Measurements from ENCODE around the gene ZNF804A.

Gene ZNF804A

GRCh38 chr2:184611361-184612085 lies 13.2 kb downstream of the ZNF804A start:
- H3K4me3 ChIP-seq (ENCODE audit: low read depth in 1 of 2, low read length in 2 of 2) = no peak overlapping the region
- no peaks in the 10 kb centered on the region for H3K36me3 ChIP-seq (ENCODE audit: control insufficient read depth in 1 of 2, insufficient read depth in 2 of 2, low read length in 2 of 2)
- no peak overlapping the region for H3K27ac ChIP-seq (ENCODE audit: low read length)
- no peaks in the 10 kb centered on the region for H3K9me3 ChIP-seq (ENCODE audit: control insufficient read depth in 1 of 2, low read length in 2 of 2)
- H3K27me3 ChIP-seq (ENCODE audit: low read depth, low read length) = no peaks in the 10 kb centered on the region
- no peaks in the 10 kb centered on the region for H3K4me1 ChIP-seq (ENCODE audit: control insufficient read depth in 1 of 2, insufficient read depth in 2 of 2, low read length in 2 of 2)

- no peaks in the 10 kb centered on the region for H3K36me3 ChIP-seq (ENCODE audit: control insufficient read depth in 1 of 2, insufficient read depth in 2 of 2, low read length in 2 of 2)
- no peaks in the 10 kb centered on the region for H3K4me1 ChIP-seq (ENCODE audit: control insufficient read depth in 1 of 2, insufficient read depth in 2 of 2, low read length in 2 of 2)
- no peaks in the 10 kb centered on the region for H3K27me3 ChIP-seq (ENCODE audit: low read depth, low read length)
- H3K27ac ChIP-seq (ENCODE audit: low read length) = no peak overlapping the region
- H3K4me3 ChIP-seq (ENCODE audit: low read depth in 1 of 2, low read length in 2 of 2) = no peak overlapping the region
- no peaks in the 10 kb centered on the region for H3K9me3 ChIP-seq (ENCODE audit: control insufficient read depth in 1 of 2, low read length in 2 of 2)
Observed at GRCh38 chr2:184620367-184620766, 22.0 kb downstream of the ZNF804A start.

GRCh38 chr2:184624311-184624710 lies 26.0 kb downstream of the ZNF804A start:
- Histone ChIP-seq H3K4me1 (ENCODE audit: control insufficient read depth in 1 of 2, insufficient read depth in 2 of 2, low read length in 2 of 2) (no peaks in the 10 kb centered on the region), H3K27me3 (ENCODE audit: low read depth, low read length) (no peaks in the 10 kb centered on the region), H3K27ac (ENCODE audit: low read length) (no peak overlapping the region), H3K9me3 (ENCODE audit: control insufficient read depth in 1 of 2, low read length in 2 of 2) (no peaks in the 10 kb centered on the region), H3K36me3 (ENCODE audit: control insufficient read depth in 1 of 2, insufficient read depth in 2 of 2, low read length in 2 of 2) (no peaks in the 10 kb centered on the region), H3K4me3 (ENCODE audit: low read depth in 1 of 2, low read length in 2 of 2) (no peak overlapping the region)

GRCh38 chr2:184628051-184628450 lies 29.7 kb downstream of the ZNF804A start:
- Histone ChIP-seq H3K27ac (ENCODE audit: low read length) (no peak overlapping the region), H3K9me3 (ENCODE audit: control insufficient read depth in 1 of 2, low read length in 2 of 2) (no peaks in the 10 kb centered on the region), H3K4me3 (ENCODE audit: low read depth in 1 of 2, low read length in 2 of 2) (no peak overlapping the region), H3K36me3 (ENCODE audit: control insufficient read depth in 1 of 2, insufficient read depth in 2 of 2, low read length in 2 of 2) (no peaks in the 10 kb centered on the region), H3K27me3 (ENCODE audit: low read depth, low read length) (no peaks in the 10 kb centered on the region), H3K4me1 (ENCODE audit: control insufficient read depth in 1 of 2, insufficient read depth in 2 of 2, low read length in 2 of 2) (no peaks in the 10 kb centered on the region)

GRCh38 chr2:184633726-184634125 lies 35.4 kb downstream of the ZNF804A start:
- H3K4me1 ChIP-seq (ENCODE audit: control insufficient read depth in 1 of 2, insufficient read depth in 2 of 2, low read length in 2 of 2) = no peaks in the 10 kb centered on the region
- no peaks in the 10 kb centered on the region for H3K27me3 ChIP-seq (ENCODE audit: low read depth, low read length)
- H3K9me3 ChIP-seq (ENCODE audit: control insufficient read depth in 1 of 2, low read length in 2 of 2) = no peaks in the 10 kb centered on the region
- no peak overlapping the region for H3K4me3 ChIP-seq (ENCODE audit: low read depth in 1 of 2, low read length in 2 of 2)
- no peaks in the 10 kb centered on the region for H3K36me3 ChIP-seq (ENCODE audit: control insufficient read depth in 1 of 2, insufficient read depth in 2 of 2, low read length in 2 of 2)
- no peak overlapping the region for H3K27ac ChIP-seq (ENCODE audit: low read length)

GRCh38 chr2:184637781-184638180 lies 39.5 kb downstream of the ZNF804A start:
- Histone ChIP-seq H3K27me3 (ENCODE audit: low read depth, low read length) (no peaks in the 10 kb centered on the region), H3K4me3 (ENCODE audit: low read depth in 1 of 2, low read length in 2 of 2) (no peak overlapping the region), H3K36me3 (ENCODE audit: control insufficient read depth in 1 of 2, insufficient read depth in 2 of 2, low read length in 2 of 2) (no peaks in the 10 kb centered on the region), H3K4me1 (ENCODE audit: control insufficient read depth in 1 of 2, insufficient read depth in 2 of 2, low read length in 2 of 2) (no peaks in the 10 kb centered on the region), H3K27ac (ENCODE audit: low read length) (no peak overlapping the region), H3K9me3 (ENCODE audit: control insufficient read depth in 1 of 2, low read length in 2 of 2) (no peaks in the 10 kb centered on the region)

GRCh38 chr2:184644685-184645084 lies 46.4 kb downstream of the ZNF804A start:
- Histone ChIP-seq H3K4me1 (ENCODE audit: control insufficient read depth in 1 of 2, insufficient read depth in 2 of 2, low read length in 2 of 2) (no peaks in the 10 kb centered on the region), H3K9me3 (ENCODE audit: control insufficient read depth in 1 of 2, low read length in 2 of 2) (no peaks in the 10 kb centered on the region), H3K4me3 (ENCODE audit: low read depth in 1 of 2, low read length in 2 of 2) (no peak overlapping the region), H3K27ac (ENCODE audit: low read length) (no peak overlapping the region), H3K27me3 (ENCODE audit: low read depth, low read length) (no peaks in the 10 kb centered on the region), H3K36me3 (ENCODE audit: control insufficient read depth in 1 of 2, insufficient read depth in 2 of 2, low read length in 2 of 2) (no peaks in the 10 kb centered on the region)

GRCh38 chr2:184646177-184646576 lies 47.8 kb downstream of the ZNF804A start:
- Histone ChIP-seq H3K27ac (ENCODE audit: low read length) (no peak overlapping the region), H3K4me3 (ENCODE audit: low read depth in 1 of 2, low read length in 2 of 2) (no peak overlapping the region), H3K27me3 (ENCODE audit: low read depth, low read length) (no peaks in the 10 kb centered on the region), H3K36me3 (ENCODE audit: control insufficient read depth in 1 of 2, insufficient read depth in 2 of 2, low read length in 2 of 2) (no peaks in the 10 kb centered on the region), H3K9me3 (ENCODE audit: control insufficient read depth in 1 of 2, low read length in 2 of 2) (no peaks in the 10 kb centered on the region), H3K4me1 (ENCODE audit: control insufficient read depth in 1 of 2, insufficient read depth in 2 of 2, low read length in 2 of 2) (no peaks in the 10 kb centered on the region)

- H3K36me3 ChIP-seq (ENCODE audit: control insufficient read depth in 1 of 2, insufficient read depth in 2 of 2, low read length in 2 of 2) = no peaks in the 10 kb centered on the region
- H3K9me3 ChIP-seq (ENCODE audit: control insufficient read depth in 1 of 2, low read length in 2 of 2) = no peaks in the 10 kb centered on the region
- H3K27me3 ChIP-seq (ENCODE audit: low read depth, low read length) = no peaks in the 10 kb centered on the region
- no peaks in the 10 kb centered on the region for H3K4me1 ChIP-seq (ENCODE audit: control insufficient read depth in 1 of 2, insufficient read depth in 2 of 2, low read length in 2 of 2)
- H3K27ac ChIP-seq (ENCODE audit: low read length) = no peak overlapping the region
- H3K4me3 ChIP-seq (ENCODE audit: low read depth in 1 of 2, low read length in 2 of 2) = no peak overlapping the region
Observed at GRCh38 chr2:184646593-184646992, 48.3 kb downstream of the ZNF804A start.

- H3K27me3 ChIP-seq (ENCODE audit: low read depth, low read length) = no peaks in the 10 kb centered on the region
- no peaks in the 10 kb centered on the region for H3K9me3 ChIP-seq (ENCODE audit: control insufficient read depth in 1 of 2, low read length in 2 of 2)
- H3K36me3 ChIP-seq (ENCODE audit: control insufficient read depth in 1 of 2, insufficient read depth in 2 of 2, low read length in 2 of 2) = no peaks in the 10 kb centered on the region
- no peaks in the 10 kb centered on the region for H3K4me1 ChIP-seq (ENCODE audit: control insufficient read depth in 1 of 2, insufficient read depth in 2 of 2, low read length in 2 of 2)
- H3K4me3 ChIP-seq (ENCODE audit: low read depth in 1 of 2, low read length in 2 of 2) = no peak overlapping the region
- no peak overlapping the region for H3K27ac ChIP-seq (ENCODE audit: low read length)
Observed at GRCh38 chr2:184654945-184655344, 56.6 kb downstream of the ZNF804A start.

- Histone ChIP-seq H3K27me3 (ENCODE audit: low read depth, low read length) (no peaks in the 10 kb centered on the region), H3K36me3 (ENCODE audit: control insufficient read depth in 1 of 2, insufficient read depth in 2 of 2, low read length in 2 of 2) (no peaks in the 10 kb centered on the region), H3K27ac (ENCODE audit: low read length) (no peak overlapping the region), H3K9me3 (ENCODE audit: control insufficient read depth in 1 of 2, low read length in 2 of 2) (no peaks in the 10 kb centered on the region), H3K4me1 (ENCODE audit: control insufficient read depth in 1 of 2, insufficient read depth in 2 of 2, low read length in 2 of 2) (no peaks in the 10 kb centered on the region), H3K4me3 (ENCODE audit: low read depth in 1 of 2, low read length in 2 of 2) (no peak overlapping the region)
Observed at GRCh38 chr2:184677171-184677570, 78.8 kb downstream of the ZNF804A start.

Data from muscle layer of duodenum (tissue), 2 donors.